GM18526 (cell line): Measurements from ENCODE around the gene LMF1.

ENCODE experiments used
- POLR2A ChIP-seq: IDR thresholded peaks from 3 replicates; pipeline ENCODE4 v1.6.1; 2011; ENCODE audit not compliant: insufficient read length; ENCODE audit errors: extremely low read depth

Gene LMF1

DNA sequence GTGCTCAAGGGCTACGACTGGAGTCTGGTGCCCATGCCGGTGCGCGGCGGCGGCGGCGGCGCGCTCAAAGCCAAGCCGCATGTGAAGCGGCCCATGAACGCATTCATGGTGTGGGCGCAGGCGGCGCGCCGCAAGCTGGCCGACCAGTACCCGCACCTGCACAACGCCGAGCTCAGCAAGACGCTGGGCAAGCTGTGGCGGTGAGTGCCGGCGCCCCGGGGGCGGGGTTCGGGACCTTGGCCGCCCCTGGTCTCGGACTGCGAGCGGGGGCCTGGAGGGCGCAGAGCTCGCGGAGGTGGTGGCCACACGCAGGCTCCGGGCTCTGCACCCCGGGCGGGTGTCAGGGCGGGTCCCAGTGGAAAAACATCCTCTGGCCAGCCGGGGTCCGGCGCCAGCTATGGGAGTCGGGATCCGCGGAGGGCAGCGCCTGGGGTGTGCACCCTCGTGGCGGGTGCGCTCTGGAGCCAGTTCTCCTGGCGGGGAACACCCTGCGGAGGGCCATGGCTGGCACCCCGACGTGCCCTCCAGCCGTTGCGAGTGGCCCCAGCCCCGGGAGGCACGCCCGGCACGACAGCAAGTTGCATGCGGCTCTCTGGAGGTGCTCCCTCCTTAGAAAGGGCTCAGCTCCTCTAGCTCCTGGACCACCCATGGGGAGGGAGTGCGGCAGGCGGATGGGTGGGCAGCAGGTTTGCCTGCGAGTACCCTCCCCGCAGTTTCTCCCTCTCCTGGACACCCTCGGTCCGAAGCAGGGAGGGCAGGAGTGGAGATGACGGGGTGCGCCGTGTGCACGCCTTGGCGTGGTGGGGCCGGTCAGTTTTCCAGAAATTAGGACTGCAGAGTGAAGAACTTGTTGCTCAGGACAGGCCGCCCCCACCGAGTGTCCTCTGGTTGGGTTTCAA, 11.6 kb upstream of the LMF1 start:
- no peak for TF ChIP-seq POLR2A

DNA sequence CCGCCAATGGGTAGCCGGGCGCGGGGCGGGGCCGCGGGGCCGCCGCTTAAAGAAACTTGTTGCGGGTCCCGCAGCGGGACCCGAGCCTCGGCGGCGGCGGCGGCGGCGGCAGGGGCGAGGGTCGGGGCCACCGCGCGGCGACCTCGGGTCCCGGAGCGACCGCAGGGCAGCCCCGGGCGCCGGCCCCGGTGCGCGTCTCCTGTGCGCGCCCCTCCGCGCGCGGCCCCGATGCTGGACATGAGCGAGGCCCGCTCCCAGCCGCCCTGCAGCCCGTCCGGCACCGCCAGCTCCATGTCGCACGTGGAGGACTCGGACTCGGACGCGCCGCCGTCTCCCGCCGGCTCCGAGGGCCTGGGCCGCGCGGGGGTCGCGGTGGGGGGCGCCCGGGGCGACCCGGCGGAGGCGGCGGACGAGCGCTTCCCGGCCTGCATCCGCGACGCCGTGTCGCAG, 10.9 kb upstream of the LMF1 start, which contains the start of gene SOX8:
SOX8 (plus strand) TSS at position 76 of the 450 bp plus-strand sequence; CDS start at position 229, 153 bp downstream.
- TF ChIP-seq POLR2A: no peak

DNA sequence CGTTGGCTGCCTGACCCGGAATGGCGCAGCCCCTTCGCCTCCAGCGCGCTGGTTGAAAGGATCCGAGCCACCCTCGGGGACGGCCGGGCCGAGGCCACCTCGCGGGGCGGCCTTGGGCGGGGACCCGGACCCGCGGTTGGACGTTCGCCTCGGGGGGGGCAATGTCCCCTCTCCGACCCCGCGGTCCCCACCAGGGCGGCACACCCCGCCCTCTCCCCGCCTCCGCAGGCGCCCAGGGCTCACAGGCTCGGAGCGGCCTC, 9.7 kb upstream of the LMF1 start:
- TF ChIP-seq POLR2A: no peak

DNA sequence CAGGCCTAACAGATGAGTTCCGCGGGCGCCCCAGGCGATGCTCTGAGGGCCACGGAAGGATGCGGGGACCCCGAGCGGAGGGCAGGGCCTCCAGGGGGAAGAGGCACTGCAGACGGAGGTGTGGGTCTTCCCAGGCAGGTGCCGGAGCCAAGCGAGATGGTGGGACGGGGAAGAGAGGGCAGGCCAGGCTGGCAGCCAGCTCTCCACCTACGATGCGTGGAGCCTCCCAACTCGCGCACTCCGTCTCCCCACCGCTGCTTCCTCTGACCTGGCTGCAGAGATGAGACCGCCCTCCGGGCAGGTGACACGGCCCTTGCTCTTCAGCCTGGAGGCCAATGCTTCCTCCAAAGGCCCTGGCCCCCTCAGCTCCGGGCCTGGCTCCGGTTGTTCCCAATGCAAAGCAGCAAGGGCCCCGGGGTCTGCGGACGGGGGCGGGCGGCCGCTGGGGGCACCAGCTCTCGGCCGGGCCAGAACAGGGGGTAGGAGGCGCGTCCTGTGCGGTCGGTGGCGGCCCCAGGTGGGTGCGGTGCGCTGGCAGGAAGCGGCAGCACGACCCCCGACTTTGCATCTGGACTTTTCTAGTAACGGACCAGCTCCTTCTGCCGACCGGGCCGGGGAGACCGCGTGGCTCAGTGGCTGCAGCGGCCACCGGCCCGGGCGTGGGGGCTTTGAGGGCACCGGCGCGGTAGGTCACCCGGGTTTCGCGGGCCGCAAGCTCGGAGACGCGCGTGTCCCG, 9.2 kb upstream of the LMF1 start:
- no peak for TF ChIP-seq POLR2A

DNA sequence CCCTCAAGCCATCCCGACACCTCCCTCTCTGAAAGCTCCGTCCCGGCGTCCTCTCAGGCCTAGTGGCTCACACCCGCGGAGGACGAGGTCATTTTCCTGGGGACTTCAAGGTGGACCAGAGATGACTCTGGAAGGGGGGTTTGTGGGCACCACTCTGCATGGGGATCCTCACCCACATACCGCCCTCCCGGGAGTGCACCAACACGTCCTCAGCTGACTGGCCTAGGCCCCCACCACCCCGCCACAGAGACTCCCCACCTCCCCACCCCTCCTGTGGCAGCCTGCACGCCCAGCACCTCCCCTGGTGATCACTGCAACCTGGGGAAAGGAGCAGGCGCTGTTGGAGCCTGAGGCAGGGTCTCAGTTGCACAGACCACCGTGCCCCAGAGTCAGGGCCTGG, 8.4 kb upstream of the LMF1 start:
- no peak for TF ChIP-seq POLR2A

DNA sequence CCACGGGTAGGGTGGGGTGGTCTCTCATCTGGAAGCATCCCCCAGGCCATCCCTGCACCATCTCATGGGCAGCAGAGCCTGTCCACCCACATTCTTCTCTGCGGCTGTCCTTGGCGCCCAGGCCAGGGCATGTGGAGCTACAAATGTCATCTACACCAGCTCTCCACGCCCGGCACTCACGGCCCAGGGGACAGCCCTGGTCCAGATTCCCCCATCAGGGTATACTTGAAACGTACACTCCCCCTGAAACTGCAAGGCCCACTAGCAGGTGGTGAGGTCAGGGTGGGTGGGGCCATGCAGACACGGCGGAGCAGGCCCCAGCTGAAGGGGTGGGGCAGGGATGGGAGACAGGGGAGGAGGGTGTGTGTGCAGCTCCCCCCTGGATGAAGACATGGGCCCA, 7.6 kb upstream of the LMF1 start:
- TF ChIP-seq POLR2A: no peak

DNA sequence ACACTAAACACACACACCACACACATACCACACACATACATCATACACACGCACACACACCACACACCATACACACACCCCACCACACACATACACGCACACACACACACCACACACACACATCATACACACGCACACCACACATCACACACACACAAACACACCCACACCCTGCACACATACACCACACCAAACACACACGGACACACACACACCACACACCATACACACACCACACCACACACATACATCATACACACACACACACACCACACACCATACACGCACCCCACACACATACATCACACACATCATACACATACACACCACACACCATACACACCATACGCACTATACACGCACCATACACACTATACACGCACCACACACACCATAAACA, 7.1 kb upstream of the LMF1 start:
- TF ChIP-seq POLR2A: no peak

DNA sequence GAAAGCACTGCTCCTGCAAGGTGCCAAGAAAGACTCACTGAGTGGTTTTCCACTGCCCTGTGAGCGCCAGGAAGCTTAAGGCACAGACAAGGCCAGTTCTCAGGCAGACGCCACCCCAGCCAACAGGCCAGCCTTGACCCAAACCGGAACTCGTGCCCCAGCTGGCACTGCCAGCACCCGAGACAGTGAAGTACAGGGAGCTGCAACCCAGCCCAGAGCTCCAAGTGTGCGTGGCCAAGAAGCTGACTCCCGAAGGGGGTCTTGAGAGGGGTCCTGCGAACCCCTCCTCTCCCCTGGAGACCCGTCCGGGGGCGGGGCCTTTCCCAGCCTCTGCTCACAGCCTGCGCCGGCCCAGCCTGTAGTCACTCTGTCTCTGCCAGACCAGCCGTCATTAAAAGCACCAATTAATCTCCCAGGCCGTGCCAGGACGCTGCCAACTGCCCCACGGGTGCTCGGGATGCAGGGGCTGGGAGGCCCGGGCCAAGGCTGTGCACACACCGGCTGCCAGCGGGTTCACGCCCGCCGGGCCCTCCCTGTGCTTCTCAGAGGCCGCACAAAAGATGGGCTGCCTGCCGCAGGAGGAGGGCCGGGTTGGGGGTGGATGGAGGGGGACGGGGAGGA, 6.4 kb upstream of the LMF1 start:
- no peak for TF ChIP-seq POLR2A

DNA sequence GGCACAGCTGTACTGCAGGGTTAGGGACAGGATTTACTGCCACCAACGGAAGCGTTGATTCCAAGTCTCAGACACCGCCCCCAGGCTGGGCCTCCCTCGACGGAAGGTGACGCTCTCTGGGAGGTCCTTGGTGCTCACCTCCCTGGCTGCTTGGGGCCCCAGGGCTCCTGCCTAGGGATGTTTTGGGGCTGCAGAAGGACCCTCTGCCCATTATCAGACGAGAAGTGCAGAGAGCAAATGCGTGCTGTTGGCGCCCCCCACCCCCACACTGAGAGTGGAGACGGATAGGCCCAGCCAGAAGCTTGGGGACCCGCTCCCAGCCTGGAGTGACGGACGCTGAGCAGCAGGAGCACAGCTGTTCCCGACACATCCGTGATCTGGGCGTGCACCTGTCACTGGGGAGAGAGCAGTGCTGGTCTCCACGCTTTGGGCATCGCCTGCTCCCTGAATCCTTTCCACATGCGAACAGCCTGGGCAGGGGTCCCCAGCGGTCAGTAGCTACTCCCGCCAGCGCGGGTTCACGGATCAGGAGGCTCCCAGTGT, 5.7 kb upstream of the LMF1 start:
- no peak for TF ChIP-seq POLR2A

DNA sequence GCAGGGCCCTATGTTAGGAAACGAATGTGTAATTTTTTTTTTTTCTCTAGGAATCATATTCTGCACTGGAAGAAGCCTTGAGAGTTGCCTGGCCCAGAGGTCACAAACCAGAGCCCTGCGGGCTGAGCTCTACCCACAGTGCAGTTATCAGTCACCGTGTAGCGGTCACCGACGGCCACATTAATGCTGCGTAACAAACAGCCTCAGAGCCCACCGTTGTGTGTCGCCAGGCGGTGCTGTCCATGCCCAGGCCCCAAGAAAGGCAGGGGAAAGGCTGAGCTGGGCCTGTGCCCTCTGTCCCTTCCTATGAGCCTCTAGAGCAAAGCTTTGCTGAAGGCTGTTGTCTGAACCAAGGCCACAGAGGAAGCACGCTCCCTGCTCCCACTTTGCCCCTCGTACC, 4.5 kb upstream of the LMF1 start:
- no peak for TF ChIP-seq POLR2A

DNA sequence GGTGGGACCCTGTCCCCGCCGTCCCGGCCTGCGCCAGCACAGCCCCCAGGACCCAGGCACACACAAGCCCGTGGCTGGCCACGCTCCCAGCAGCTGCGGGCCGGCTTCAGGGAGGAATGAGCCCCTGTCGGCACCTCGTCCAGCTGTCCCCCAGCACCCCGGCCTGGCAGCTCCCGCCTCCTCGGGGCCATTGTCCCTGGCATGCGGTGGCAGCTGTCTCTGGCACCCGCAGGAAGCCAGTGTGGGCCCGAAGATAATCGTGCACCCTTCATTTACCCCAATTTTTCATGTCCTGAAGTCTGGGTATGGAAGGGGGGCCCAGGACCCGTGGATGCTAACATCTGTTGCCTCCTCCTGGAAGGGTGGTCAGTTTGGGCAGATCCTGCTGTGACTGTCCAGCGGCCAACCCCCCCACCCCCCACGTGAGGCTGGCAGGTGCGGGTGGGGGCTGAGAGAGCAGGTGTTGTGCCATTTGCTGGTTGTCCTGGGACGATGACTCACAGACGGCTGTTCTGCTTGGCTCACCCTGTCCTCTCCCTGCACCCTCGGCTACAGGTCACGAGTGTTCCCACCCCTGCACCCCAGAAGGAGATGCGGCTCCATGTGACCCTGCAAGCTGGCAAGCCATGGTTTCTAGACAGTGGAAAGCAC, 4.0 kb upstream of the LMF1 start:
- no peak for TF ChIP-seq POLR2A

DNA sequence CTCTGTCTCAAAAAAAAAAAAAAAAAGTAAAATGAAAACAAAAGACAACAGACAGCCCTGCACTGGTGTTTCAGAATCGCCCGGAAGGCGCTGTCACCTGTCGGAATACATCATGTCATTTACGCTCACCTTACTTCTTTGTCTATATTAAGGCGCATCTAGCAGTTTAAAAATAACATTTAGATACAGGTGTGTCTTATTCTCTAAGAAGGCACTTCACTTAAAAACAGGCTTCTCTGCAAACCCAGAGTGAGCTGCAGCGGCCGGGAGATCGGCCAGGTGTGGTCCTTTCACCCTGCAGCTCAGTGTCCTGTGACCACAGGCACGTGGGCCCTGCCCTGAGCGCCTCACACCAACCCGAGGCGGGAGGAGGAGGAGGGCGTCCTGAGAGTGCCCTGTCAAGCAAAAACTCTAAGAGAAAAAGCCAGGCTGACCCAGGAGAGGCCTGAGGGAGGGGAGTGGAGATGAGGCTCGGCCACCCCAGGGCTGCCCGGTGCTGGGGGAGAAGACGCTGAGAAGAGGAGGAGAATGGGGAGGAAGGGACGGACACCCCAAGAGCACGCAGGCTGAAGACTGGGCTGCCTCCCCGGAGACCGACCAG, 3.3 kb upstream of the LMF1 start:
- no peak for TF ChIP-seq POLR2A

DNA sequence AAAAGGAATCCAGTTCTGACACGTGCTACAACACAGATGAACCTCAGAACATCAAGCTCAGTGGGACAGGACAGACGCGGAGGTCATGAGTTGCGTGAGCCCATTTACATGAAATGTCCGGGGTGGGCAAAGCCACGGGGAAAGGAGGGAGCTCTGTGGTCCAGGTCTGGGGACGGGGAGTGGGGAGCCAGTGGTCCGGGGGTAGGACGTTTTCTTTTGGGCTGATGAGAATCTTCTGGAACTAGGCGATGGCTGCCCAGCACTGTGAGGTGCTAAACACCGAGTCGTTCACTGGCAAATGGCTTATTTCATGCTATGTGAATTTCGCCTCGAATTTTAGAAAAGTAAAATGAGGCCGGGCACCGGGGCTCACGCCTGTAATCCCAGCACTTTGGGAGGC, 2.6 kb upstream of the LMF1 start:
- no peak for TF ChIP-seq POLR2A

DNA sequence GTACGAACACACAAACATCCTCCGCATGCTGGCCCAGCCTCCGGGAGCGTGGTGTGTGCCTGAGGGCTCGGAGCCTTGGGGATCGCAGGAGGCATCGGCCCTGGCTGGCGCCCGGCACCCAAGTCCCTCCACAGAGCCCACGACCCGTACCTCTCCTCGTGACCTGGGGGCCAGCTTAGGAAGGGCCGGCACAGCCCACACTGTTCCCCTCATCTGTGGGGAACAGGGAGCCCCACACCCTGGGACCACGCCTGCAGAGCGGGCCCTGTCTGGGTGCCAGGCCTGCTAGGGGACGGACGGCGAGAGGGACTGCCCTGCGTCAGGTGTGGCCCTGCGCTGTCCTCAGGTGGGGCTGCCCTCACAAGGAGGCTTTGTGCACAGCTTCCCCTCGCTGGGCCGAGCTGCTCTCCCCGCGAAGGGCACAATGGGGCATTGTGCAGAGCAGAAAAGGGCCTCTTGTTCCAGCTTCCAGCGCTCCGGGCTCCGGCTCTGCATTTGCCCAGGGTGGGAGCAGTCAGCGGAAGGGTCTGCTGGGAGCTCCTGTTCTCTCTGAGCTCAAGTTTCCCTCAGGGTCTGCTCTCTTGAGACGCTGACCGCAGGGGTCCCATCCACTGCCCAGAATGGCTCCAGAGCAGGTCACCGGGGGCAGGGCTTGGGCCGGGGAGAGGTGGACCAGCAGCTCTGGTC, 1.7 kb upstream of the LMF1 start:
- no peak for TF ChIP-seq POLR2A
